GM12892 (cell line): Measurements from ENCODE around the gene BGN.

Source experiments
- POLR2A ChIP-seq: IDR thresholded peaks from 2 replicates; pipeline ENCODE4 v1.6.1; 2011; ENCODE audit warnings: low read depth, low read length, control low read depth
- POLR2AphosphoS5 ChIP-seq: IDR thresholded peaks from 2 replicates; pipeline ENCODE4 v1.6.1; 2011; ENCODE audit warnings: low read depth, low read length, control low read depth
- TAF1 ChIP-seq: IDR thresholded peaks from 2 replicates; pipeline ENCODE4 v1.6.1; 2011; ENCODE audit warnings: low read depth, mild to moderate bottlenecking, control low read depth, low read length, borderline replicate concordance

- TF ChIP-seq POLR2A = no peak
- no peak for TF ChIP-seq POLR2AphosphoS5
- no peak for TF ChIP-seq TAF1
Observed at GRCh38 chrX:153524234-153524633, 29.5 kb downstream of the BGN start.
